Stimulated activated CD8-positive, alpha-beta memory T cell treated with anti-CD3 and anti-CD28 coated beads, Interleukin-4, amount 100 ng/mL, for 4 hours (primary cell): ENCODE results near the gene CTRB2.
"Not testable (repeated sequence)": the region's sequence is repeated elsewhere in the genome, so short reads cannot be mapped to it uniquely, and the experiment has no call there.

Experiments used
- DNase-seq, 2 donors: peaks; one replicate each; pipeline ENCODE4 v3.0.0-alpha.2; 2020; ENCODE audit warnings: low read depth in 2 of 2, low spot score in 1 of 2

The CTRB2 gene

GRCh38 chr16:75227361-75228142 is 20.6 kb upstream of the CTRB2 start:
- DNase-seq = no peak

GRCh38 chr16:75226550-75227360 is 19.8 kb upstream of the CTRB2 start:
- DNase-seq = no peak

- DNase-seq = no peak
Observed at GRCh38 chr16:75225678-75226515, 18.9 kb upstream of the CTRB2 start.

GRCh38 chr16:75225092-75225491 is 18.1 kb upstream of the CTRB2 start:
- no peak for DNase-seq

- no peak for DNase-seq
Observed at GRCh38 chr16:75224306-75225082, 17.5 kb upstream of the CTRB2 start.

GRCh38 chr16:75223129-75223528 is 16.2 kb upstream of the CTRB2 start:
- DNase-seq = not testable (repeated sequence)

GRCh38 chr16:75222271-75222783 is 15.4 kb upstream of the CTRB2 start:
- DNase-seq = no peak

GRCh38 chr16:75219838-75220237 is 12.9 kb upstream of the CTRB2 start:
- no peak for DNase-seq

- DNase-seq = no peak
Observed at GRCh38 chr16:75219088-75219487, 12.1 kb upstream of the CTRB2 start.

- DNase-seq = no peak
Observed at GRCh38 chr16:75218256-75219076, 11.5 kb upstream of the CTRB2 start, which contains the start of gene CTRB1. Gene CTRB1, plus strand, starts transcription at chr16:75218988. Its CDS starts 20 bp downstream, at chr16:75219008.

GRCh38 chr16:75217389-75217851 is 10.5 kb upstream of the CTRB2 start:
- DNase-seq = no peak

- DNase-seq = no peak
Observed at GRCh38 chr16:75216576-75216975, 9.6 kb upstream of the CTRB2 start.

- no peak for DNase-seq
Observed at GRCh38 chr16:75216127-75216526, 9.2 kb upstream of the CTRB2 start.

- not testable (repeated sequence) for DNase-seq
Observed at GRCh38 chr16:75211286-75211685, 4.3 kb upstream of the CTRB2 start.

GRCh38 chr16:75209944-75210343 is 3.0 kb upstream of the CTRB2 start:
- no peak for DNase-seq

GRCh38 chr16:75209514-75209913 is 2.6 kb upstream of the CTRB2 start:
- DNase-seq = not testable (repeated sequence)

GRCh38 chr16:75208861-75209505 is 2.0 kb upstream of the CTRB2 start:
- DNase-seq = no peak

GRCh38 chr16:75208242-75208825 is 1.4 kb upstream of the CTRB2 start:
- DNase-seq = no peak
